Esophagus squamous epithelium (tissue), 5 donors: ENCODE results near the gene SERGEF. TPM values are rescaled to one million over a fixed set of nuclear protein-coding genes. Genes with fewer than 3 reads are reported as not detected.

Experiments
- DNase-seq: peaks from one replicate; lab custom pipeline; 2025; lab: John Stamatoyannopoulos, UW
- H3K27ac ChIP-seq, 4 donors: fragments of 200-600 bp; sonication (generic); one replicate each; pipeline ENCODE4 v1.5.1; 2016 to 2019; ENCODE audit warnings: mild to moderate bottlenecking in 1 of 4
- H3K27me3 ChIP-seq, 4 donors: fragments of 200-600 bp; sonication (generic); 1 replicate in 3 of 4; 2 replicates in 1 of 4; pipeline versions ENCODE4 v1.5.1 to v1.6.0; 2017 to 2021; ENCODE audit warnings: antibody characterized with exemption in 1 of 4
- H3K36me3 ChIP-seq, 3 donors: fragments of 200-600 bp; sonication (generic); one replicate each; pipeline ENCODE4 v1.5.1; 2016 to 2019
- H3K4me1 ChIP-seq, 3 donors: fragments of 200-600 bp; sonication (generic); one replicate each; pipeline ENCODE4 v1.5.1; 2017 to 2019
- H3K4me3 ChIP-seq, 4 donors: fragments of 200-600 bp; sonication (generic); 1 replicate in 3 of 4; 2 replicates in 1 of 4; pipeline ENCODE4 v1.5.1; 2016 to 2019; ENCODE audit warnings: mild to moderate bottlenecking in 2 of 4, moderate library complexity in 1 of 4
- H3K9me3 ChIP-seq, 3 donors: fragments of 200-600 bp; sonication (generic); one replicate each; pipeline ENCODE4 v1.5.1; 2016 to 2019
- POLR2A ChIP-seq, 4 donors: fragments of 450-650 bp; IDR thresholded peaks; one replicate each; pipeline ENCODE4 v1.6.1; 2017; ENCODE audit warnings: antibody characterized with exemption in 4 of 4, mild to moderate bottlenecking in 4 of 4, moderate library complexity in 3 of 4
- WGBS, 2 donors: methylation state at CpG; one replicate each; pipeline ENCODE4 v1.1.5; 2018; 5-methylcytosine and 5-hydroxymethylcytosine counted together
- intact Hi-C: fragments of 100-400 bp; cut with DNase I; formaldehyde crosslinking; loops from one replicate; pipeline ENCODE4 v1.15.0; 2022
- total RNA-seq, 4 donors: library from RNA; depleted of rRNA; stranded (reverse); fragments of >200 nt; gene quantifications; one replicate each; pipeline ENCODE4 v1.1.0, GENCODE V29; 2016
- TF ChIP-seq, protein P1 (sequence below), 6 experiments: fragments of 450-650 bp in 4 of 6; fragments of 200-600 bp in 2 of 6; sonication (generic) in 2 of 6; IDR thresholded peaks; one replicate each; pipeline ENCODE4 v1.5.1; 2016 to 2019; ENCODE audit warnings: antibody characterized with exemption in 6 of 6, mild to moderate bottlenecking in 4 of 6, moderate library complexity in 4 of 6
- donor health status: DM: yes; HTN: yes; CAD: no.

The SERGEF gene
- total RNA-seq, 4 donors from 2014 or later = 4.2 to 35.7 (median 13.4) TPM

DNA sequence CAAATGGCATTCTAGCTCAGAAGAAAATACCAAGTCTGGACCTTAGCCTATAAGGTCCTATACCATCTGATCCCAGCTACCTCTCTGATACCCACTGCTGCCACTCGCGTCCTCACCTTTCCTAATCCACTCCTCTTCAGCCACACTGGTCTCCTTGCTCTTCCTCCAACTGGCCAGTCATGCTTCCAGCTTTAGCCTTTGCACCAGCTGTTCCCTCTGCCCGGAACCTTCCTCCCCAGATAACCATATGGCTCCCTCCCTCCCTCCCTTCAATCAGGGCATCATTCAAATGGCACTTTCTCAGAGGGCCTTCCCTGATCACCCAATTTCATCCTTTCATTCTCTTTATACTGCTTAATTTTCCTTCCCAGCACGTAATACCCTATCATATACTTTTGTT lies 210.4 kb downstream of the SERGEF start:
- TF ChIP-seq, protein P1, sequence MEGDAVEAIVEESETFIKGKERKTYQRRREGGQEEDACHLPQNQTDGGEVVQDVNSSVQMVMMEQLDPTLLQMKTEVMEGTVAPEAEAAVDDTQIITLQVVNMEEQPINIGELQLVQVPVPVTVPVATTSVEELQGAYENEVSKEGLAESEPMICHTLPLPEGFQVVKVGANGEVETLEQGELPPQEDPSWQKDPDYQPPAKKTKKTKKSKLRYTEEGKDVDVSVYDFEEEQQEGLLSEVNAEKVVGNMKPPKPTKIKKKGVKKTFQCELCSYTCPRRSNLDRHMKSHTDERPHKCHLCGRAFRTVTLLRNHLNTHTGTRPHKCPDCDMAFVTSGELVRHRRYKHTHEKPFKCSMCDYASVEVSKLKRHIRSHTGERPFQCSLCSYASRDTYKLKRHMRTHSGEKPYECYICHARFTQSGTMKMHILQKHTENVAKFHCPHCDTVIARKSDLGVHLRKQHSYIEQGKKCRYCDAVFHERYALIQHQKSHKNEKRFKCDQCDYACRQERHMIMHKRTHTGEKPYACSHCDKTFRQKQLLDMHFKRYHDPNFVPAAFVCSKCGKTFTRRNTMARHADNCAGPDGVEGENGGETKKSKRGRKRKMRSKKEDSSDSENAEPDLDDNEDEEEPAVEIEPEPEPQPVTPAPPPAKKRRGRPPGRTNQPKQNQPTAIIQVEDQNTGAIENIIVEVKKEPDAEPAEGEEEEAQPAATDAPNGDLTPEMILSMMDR (IDR thresholded peaks at IDR 0.05) = no peak
- no peak for TF ChIP-seq POLR2A (IDR thresholded peaks at IDR 0.05)
- 93 to 98% methylated on average over 4 of the region's 4 CpGs for WGBS, 2 donors
- H3K27me3 ChIP-seq = no peaks in the 10 kb centered on the region
- H3K9me3 ChIP-seq = no peaks in the 10 kb centered on the region
- no peak overlapping the region for H3K27ac ChIP-seq
- intact Hi-C loops = no loop called here
- DNase-seq = no peak
- peaks cover 0 to 17% (median 13%) of the 10 kb centered on the region in 3 donors for H3K4me1 ChIP-seq
- H3K4me3 ChIP-seq = no peak overlapping the region
- H3K36me3 ChIP-seq = no peaks in the 10 kb centered on the region

DNA sequence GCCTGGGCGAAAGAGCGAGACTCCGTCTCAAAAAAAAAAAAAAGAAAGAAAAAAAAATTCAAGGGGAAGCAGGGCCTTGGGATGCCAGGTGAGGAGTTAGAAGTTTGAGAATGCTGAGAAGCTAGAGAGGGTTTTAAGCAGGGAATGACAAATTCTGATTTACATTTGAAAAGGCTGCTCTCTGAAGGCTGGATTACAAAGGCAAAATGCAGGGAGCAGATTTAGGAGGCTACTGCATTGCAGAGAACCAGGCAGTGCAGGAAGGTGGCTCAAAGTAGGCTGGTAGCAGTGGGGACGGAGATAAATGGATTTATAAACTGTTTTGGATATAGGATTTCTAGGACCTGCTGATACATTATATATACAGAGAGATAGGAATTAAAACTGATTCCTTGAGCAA lies 211.7 kb downstream of the SERGEF start:
- Histone ChIP-seq H3K4me3 (no peak overlapping the region), H3K9me3 (no peaks in the 10 kb centered on the region), H3K27ac (no peak overlapping the region), H3K4me1 (peaks cover 0 to 17% (median 13%) of the 10 kb centered on the region in 3 donors), H3K36me3 (no peaks in the 10 kb centered on the region), H3K27me3 (no peaks in the 10 kb centered on the region)
- intact Hi-C loops = no loop called here
- 95 to 99% methylated on average over 1 to 4 of the region's 4 CpGs for WGBS, 2 donors
- no peak for DNase-seq
- TF ChIP-seq POLR2A (IDR thresholded peaks at IDR 0.05) = no peak
- TF ChIP-seq, protein P1 (IDR thresholded peaks at IDR 0.05) = no peak

DNA sequence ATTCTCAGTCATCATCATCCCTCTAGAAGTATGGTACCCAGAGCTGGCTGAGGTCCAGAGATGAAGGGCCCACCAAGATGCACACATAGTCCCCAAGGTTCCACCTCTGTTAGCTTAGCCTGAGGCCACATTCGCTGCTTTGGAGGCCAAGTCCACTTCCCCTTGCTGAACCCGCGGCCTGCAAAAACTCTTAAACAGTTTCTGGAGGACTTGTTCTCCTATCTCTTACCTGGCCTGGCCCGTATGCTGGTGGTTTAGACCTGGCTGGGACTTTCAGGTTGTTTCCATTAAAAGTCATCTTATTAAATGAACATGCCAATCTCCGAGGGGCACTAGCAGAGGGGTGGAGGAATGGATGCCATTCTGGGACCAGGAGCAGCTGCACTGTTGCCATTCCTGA lies 213.7 kb downstream of the SERGEF start:
- Histone ChIP-seq H3K27me3 (no peaks in the 10 kb centered on the region), H3K27ac (peak overlapping the region in 1 of 4 donors; percentile 49), H3K9me3 (no peaks in the 10 kb centered on the region), H3K4me1 (peaks cover 0 to 17% (median 13%) of the 10 kb centered on the region in 3 donors), H3K4me3 (no peak overlapping the region), H3K36me3 (no peaks in the 10 kb centered on the region)
- intact Hi-C loops = no loop called here
- DNase-seq = no peak
- WGBS, 2 donors = 98 to 100% methylated on average over 4 to 5 of the region's 5 CpGs
- TF ChIP-seq, protein P1 (IDR thresholded peaks at IDR 0.05) = no peak
- no peak for TF ChIP-seq POLR2A (IDR thresholded peaks at IDR 0.05)

DNA sequence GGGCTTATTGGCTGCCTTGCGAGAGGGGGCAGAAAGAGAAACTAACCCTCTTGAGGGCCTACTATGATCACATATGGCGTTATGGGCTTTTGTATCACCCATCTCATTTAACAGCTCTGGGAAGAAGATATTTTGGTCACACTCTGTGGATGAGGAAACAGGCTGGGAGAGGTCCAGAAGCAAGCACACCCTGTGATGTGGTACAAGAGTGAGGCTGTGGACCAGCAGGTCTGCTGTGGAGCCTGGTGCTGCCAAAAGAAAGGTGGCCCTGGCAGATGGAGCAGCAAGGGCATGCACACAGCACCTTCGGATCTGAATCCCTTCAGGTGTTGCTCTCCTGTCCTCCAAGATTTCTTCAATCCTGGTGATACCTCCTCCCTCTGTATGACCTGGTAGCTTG lies 214.1 kb downstream of the SERGEF start:
- H3K27me3 ChIP-seq = no peaks in the 10 kb centered on the region
- DNase-seq = no peak
- H3K9me3 ChIP-seq = no peaks in the 10 kb centered on the region
- H3K4me1 ChIP-seq = peaks cover 0 to 17% (median 13%) of the 10 kb centered on the region in 3 donors
- WGBS, 2 donors = 61 to 91% methylated on average over 3 of the region's 3 CpGs
- H3K36me3 ChIP-seq = no peaks in the 10 kb centered on the region
- intact Hi-C loops = no loop called here
- TF ChIP-seq, protein P1 (IDR thresholded peaks at IDR 0.05) = no peak
- no peak for TF ChIP-seq POLR2A (IDR thresholded peaks at IDR 0.05)
- peak overlapping the region in 3 of 4 donors; percentile 49 to 63 (median 56) for H3K27ac ChIP-seq
- no peak overlapping the region for H3K4me3 ChIP-seq

DNA sequence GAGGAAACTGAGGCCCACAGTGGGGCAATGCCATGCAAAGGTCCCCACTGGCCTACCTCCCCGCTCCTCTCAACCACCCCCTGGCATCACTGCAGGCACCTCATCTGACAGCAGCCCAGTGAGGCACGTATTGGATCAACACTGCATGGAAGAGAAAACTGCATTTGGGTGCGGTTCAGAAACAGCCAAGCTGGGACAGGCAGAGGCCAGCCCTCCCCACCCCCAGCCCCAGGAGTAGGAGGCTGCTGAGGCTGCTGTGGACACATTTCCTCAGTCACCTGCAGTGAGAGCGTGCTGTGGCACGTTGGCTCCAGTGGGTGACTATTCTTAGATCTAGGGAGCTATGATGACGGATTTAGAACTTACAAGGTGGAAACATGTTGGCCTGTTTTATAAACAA lies 214.6 kb downstream of the SERGEF start:
- Histone ChIP-seq H3K36me3 (no peaks in the 10 kb centered on the region), H3K27me3 (no peaks in the 10 kb centered on the region), H3K9me3 (no peaks in the 10 kb centered on the region), H3K4me1 (peaks cover 0 to 17% (median 13%) of the 10 kb centered on the region in 3 donors), H3K27ac (peak overlapping the region in 3 of 4 donors; percentile 49 to 63 (median 56)), H3K4me3 (no peak overlapping the region)
- TF ChIP-seq, protein P1 (IDR thresholded peaks at IDR 0.05) = no peak
- TF ChIP-seq POLR2A (IDR thresholded peaks at IDR 0.05) = no peak
- intact Hi-C loops = no loop called here
- WGBS, 2 donors = 20 to 55% methylated on average over 3 to 5 of the region's 6 CpGs
- DNase-seq = no peak
